PC-9 (cell line): ENCODE data around the gene DUS3L. TPM values are rescaled to one million over a fixed set of nuclear protein-coding genes. Genes with fewer than 3 reads are reported as not detected.

Source experiments
- BruUV-seq: library from RNA; stranded (reverse); fragments of 400-500 nt; replicated peaks from 2 replicates; lab custom pipeline; 2021; lab: Mats Ljungman, UMichigan
- CTCF ChIA-PET: fragments of 300-600 bp; sonication (Branson Sonifier 250); formaldehyde crosslinking; loops from one replicate; lab custom pipeline; 2022; ENCODE audit warnings: antibody characterized with exemption; lab: Charles Lee
- POLR2A ChIA-PET: fragments of 300-600 bp; sonication (Branson Sonifier 250); formaldehyde crosslinking; loops from one replicate; lab custom pipeline; 2022; ENCODE audit warnings: antibody characterized with exemption; ENCODE audit not compliant: unreplicated experiment; lab: Charles Lee
- DNase-seq, 2 experiments: peaks; one replicate each; pipeline versions ENCODE4 v3.0.0 to v3.0.0-alpha.2; 2015 to 2022; ENCODE audit warnings: mixed read lengths in 1 of 2
- H2AFZ ChIP-seq: fragments of 200-600 bp; sonication (generic); 2 replicates; pipeline ENCODE4 v1.8.1; 2017; ENCODE audit warnings: antibody characterized with exemption
- H3F3A ChIP-seq: fragments of 200-600 bp; sonication (generic); 2 replicates; pipeline ENCODE4 v1.8.1; 2017; ENCODE audit warnings: antibody characterized with exemption, mild to moderate bottlenecking, low read depth; ENCODE audit not compliant: insufficient read depth
- H3K27ac ChIP-seq: fragments of 200-600 bp; sonication (generic); 2 replicates; pipeline ENCODE4 v1.6.1; 2016; ENCODE audit warnings: mixed run types
- H3K27me3 ChIP-seq: fragments of 200-600 bp; sonication (generic); 2 replicates; pipeline ENCODE4 v1.6.1; 2016; ENCODE audit warnings: low read depth, mixed run types; ENCODE audit not compliant: insufficient read depth
- H3K36me3 ChIP-seq: fragments of 200-600 bp; sonication (generic); 2 replicates; pipeline ENCODE4 v1.6.1; 2016; ENCODE audit warnings: low read depth, mixed run types
- H3K4me1 ChIP-seq: fragments of 200-600 bp; sonication (generic); replicated peaks from 2 replicates; pipeline ENCODE4 v1.6.1; 2016; ENCODE audit warnings: mixed run types; ENCODE audit not compliant: insufficient read depth
- H3K4me2 ChIP-seq: fragments of 200-600 bp; sonication (generic); 2 replicates; pipeline ENCODE4 v1.6.1; 2017; ENCODE audit warnings: mixed run types
- H3K4me3 ChIP-seq: fragments of 200-600 bp; sonication (generic); 2 replicates; pipeline ENCODE4 v1.6.1; 2016; ENCODE audit warnings: mixed run types
- H3K79me2 ChIP-seq: fragments of 200-600 bp; sonication (generic); 2 replicates; pipeline ENCODE4 v1.6.1; 2017; ENCODE audit warnings: low read depth, mixed run types
- H3K9me2 ChIP-seq: fragments of 200-600 bp; sonication (generic); 2 replicates; pipeline ENCODE4 v1.8.1; 2017; ENCODE audit warnings: mild to moderate bottlenecking; ENCODE audit not compliant: insufficient read depth
- H3K9me3 ChIP-seq: fragments of 200-600 bp; sonication (generic); 2 replicates; pipeline ENCODE4 v1.8.1; 2016; ENCODE audit warnings: low read depth; ENCODE audit not compliant: insufficient read depth
- H4K20me1 ChIP-seq: fragments of 200-600 bp; sonication (generic); 2 replicates; pipeline ENCODE4 v1.8.1; 2017; ENCODE audit not compliant: insufficient read depth
- CTCF ChIP-seq: fragments of 200-600 bp; sonication (generic); conservative IDR thresholded peaks from 2 replicates; pipeline ENCODE4 v1.6.1; 2017; ENCODE audit warnings: mixed run types, antibody characterized with exemption, mild to moderate bottlenecking, moderate library complexity
- EZH2 ChIP-seq: fragments of 200-600 bp; sonication (generic); IDR thresholded peaks from 2 replicates; pipeline ENCODE4 v1.8.0; 2017; ENCODE audit warnings: antibody characterized with exemption, low read depth
- intact Hi-C: fragments of 100-400 bp; cut with micrococcal nuclease; formaldehyde crosslinking; loops from one replicate; pipeline ENCODE4 v1.10.0; 2022; ENCODE audit not compliant: unreplicated experiment
- total RNA-seq: library from RNA; stranded (reverse); gene quantifications from 2 replicates; pipeline ENCODE4 v1.2.3, GENCODE V29; 2021

Gene DUS3L
- total RNA-seq, 1 experiment from 2014 or later: 27.1 TPM

GRCh38 chr19:5828661-5829566 lies 38.0 kb upstream of the DUS3L start:
- ChIA-PET CTCF (interaction anchor here (1.1 kb wide), 1 partner anchor 25 kb away, joined by 4 read pairs; no protein-coding TSS in a partner anchor), POLR2A (interaction anchor here (0.6 to 0.7 kb wide), 2 partner anchors 583 to 713 kb away, joined by 5 to 25 read pairs; no protein-coding TSS in a partner anchor)
- H3K27ac ChIP-seq: peak overlapping the region; percentile 58
- H3F3A ChIP-seq: peaks cover 17% of the 10 kb centered on the region; the same call in 1 of the 2 replicates
- H3K9me3 ChIP-seq: no peaks in the 10 kb centered on the region
- 0 out of 2 replicates have a peak, but pooled peaks cover 9% of the 10 kb centered on the region for H3K4me1 ChIP-seq
- no peaks in the 10 kb centered on the region for H3K79me2 ChIP-seq
- BruUV-seq: TSS peak; percentile 96
- no peaks in the 10 kb centered on the region for H3K27me3 ChIP-seq
- peak overlapping the region; percentile 81 for H3K4me2 ChIP-seq
- H2AFZ ChIP-seq: peak overlapping the region; percentile 62
- no peaks in the 10 kb centered on the region for H3K36me3 ChIP-seq
- no peak for TF ChIP-seq CTCF
- TF ChIP-seq EZH2: no peak
- intact Hi-C loops: no loop called here
- no peak for DNase-seq
- peak overlapping the region; percentile 85 for H3K4me3 ChIP-seq
- H4K20me1 ChIP-seq: no peaks in the 10 kb centered on the region
- no peaks in the 10 kb centered on the region for H3K9me2 ChIP-seq

GRCh38 chr19:5827891-5828660 lies 37.1 kb upstream of the DUS3L start:
- H3K4me3 ChIP-seq: peak overlapping the region; percentile 85
- TF ChIP-seq CTCF (no peak), EZH2 (no peak)
- peaks cover 17% of the 10 kb centered on the region; the same call in 1 of the 2 replicates for H3F3A ChIP-seq
- H3K9me2 ChIP-seq: no peaks in the 10 kb centered on the region
- H3K27me3 ChIP-seq: no peaks in the 10 kb centered on the region
- H3K4me2 ChIP-seq: peak overlapping the region; percentile 81
- H3K9me3 ChIP-seq: no peaks in the 10 kb centered on the region
- no peaks in the 10 kb centered on the region for H3K36me3 ChIP-seq
- peak; percentile 75 to 94 for DNase-seq
- BruUV-seq: no TSS peak
- ChIA-PET POLR2A (interaction anchor here (0.5 to 0.8 kb wide), 9 partner anchors 76 to 1603 kb away, joined by 3 to 25 read pairs (median 5); partner anchors contain the start of gene CAPS), CTCF (interaction anchor here (1.1 kb wide), 1 partner anchor 24 kb away, joined by 4 read pairs; no protein-coding TSS in a partner anchor)
- H3K27ac ChIP-seq: peak overlapping the region; percentile 58
- no peaks in the 10 kb centered on the region for H4K20me1 ChIP-seq
- H2AFZ ChIP-seq: peak overlapping the region; percentile 62
- 0 out of 2 replicates have a peak, but pooled peaks cover 9% of the 10 kb centered on the region for H3K4me1 ChIP-seq
- intact Hi-C loops: no loop called here
- no peaks in the 10 kb centered on the region for H3K79me2 ChIP-seq
